ENCODE results near the gene MZB1.

- TF ChIP-seq CTCF (IDR thresholded peaks at IDR 0.05) = no peak
- TF ChIP-seq POLR2A (IDR thresholded peaks at IDR 0.05) = no peak
Measured at GRCh38 chr5:139358064-139358463, 31.6 kb downstream of the MZB1 start.
